ENCODE measurements around the gene ZNF330.
A peak's percentile ranks its signal among the peaks of the same experiment; 100 is the strongest.
"Not testable (repeated sequence)": the region's sequence is repeated elsewhere in the genome, so short reads cannot be mapped to it uniquely, and the experiment has no call there.

Gene ZNF330

GRCh38 chr4:141220691-141221659, at the start of gene ZNF330:
Gene ZNF330 (plus strand): TSS chr4:141220895. CDS start chr4:141222372, 1,477 bp downstream.
- Mint-ChIP-seq H3K27ac (ENCODE audit: low read depth) (peak within 1 kb of the TSS; percentile 95), H3K4me1 (peaks cover 40% of the 10 kb centered on the region), H3K36me3 (ENCODE audit: insufficient read depth) (peaks cover 33% of the 10 kb centered on the region), H3K9me3 (no peaks in the 10 kb centered on the region), H3K27me3 (peaks cover 27% of the 10 kb centered on the region), H3K4me3 (peak within 1 kb of the TSS; percentile 96)
- DNase-seq (ENCODE audit: low spot score in 2 of 2): peak; percentile 83 to 95
- peak; percentile 78 for ATAC-seq (replicated peaks; ENCODE audit: extremely low read depth, poor library complexity, severe bottlenecking)

GRCh38 chr4:141174457-141174856, 46.2 kb upstream of the ZNF330 start:
- Mint-ChIP-seq H3K36me3 (ENCODE audit: insufficient read depth) (no peaks in the 10 kb centered on the region), H3K27ac (ENCODE audit: low read depth) (no peak overlapping the region), H3K27me3 (peaks cover 16% of the 10 kb centered on the region), H3K4me1 (no peaks in the 10 kb centered on the region), H3K4me3 (no peak overlapping the region), H3K9me3 (no peaks in the 10 kb centered on the region)
- ATAC-seq (replicated peaks; ENCODE audit: extremely low read depth, poor library complexity, severe bottlenecking) (no peak), DNase-seq (ENCODE audit: low spot score in 2 of 2) (no peak)

DNA sequence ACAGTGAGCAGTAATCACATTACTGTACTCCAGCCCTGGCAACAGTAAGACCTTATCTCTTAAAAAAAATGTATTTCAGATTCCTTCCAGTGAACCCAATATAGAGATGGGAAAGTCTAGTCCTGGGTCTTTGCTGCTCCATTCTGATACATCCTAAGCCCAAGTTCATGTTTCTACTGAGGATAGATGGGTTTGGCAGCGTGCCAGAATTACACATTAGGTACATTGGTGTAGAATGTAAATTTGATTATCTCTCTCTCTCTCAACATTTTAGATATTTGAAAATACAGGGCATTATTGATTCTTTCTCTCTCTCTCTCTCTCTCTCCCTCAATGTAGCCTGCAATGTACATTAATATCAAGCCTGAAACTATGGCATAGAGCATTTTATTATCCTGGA, 43.5 kb upstream of the ZNF330 start:
- H3K27ac Mint-ChIP-seq (ENCODE audit: low read depth): no peak overlapping the region
- H3K36me3 Mint-ChIP-seq (ENCODE audit: insufficient read depth): no peaks in the 10 kb centered on the region
- H3K27me3 Mint-ChIP-seq: peaks cover 16% of the 10 kb centered on the region
- H3K9me3 Mint-ChIP-seq: no peaks in the 10 kb centered on the region
- ATAC-seq (replicated peaks; ENCODE audit: extremely low read depth, poor library complexity, severe bottlenecking) (no peak), DNase-seq (ENCODE audit: low spot score in 2 of 2) (no peak)
- no peaks in the 10 kb centered on the region for H3K4me1 Mint-ChIP-seq
- H3K4me3 Mint-ChIP-seq: no peak overlapping the region

GRCh38 chr4:141179474-141180373, 41.0 kb upstream of the ZNF330 start:
- DNase-seq (ENCODE audit: low spot score in 2 of 2) (no peak), ATAC-seq (replicated peaks; ENCODE audit: extremely low read depth, poor library complexity, severe bottlenecking) (no peak)
- H3K36me3 Mint-ChIP-seq (ENCODE audit: insufficient read depth): no peaks in the 10 kb centered on the region
- peaks cover 9% of the 10 kb centered on the region for H3K27me3 Mint-ChIP-seq
- H3K9me3 Mint-ChIP-seq: no peaks in the 10 kb centered on the region
- H3K27ac Mint-ChIP-seq (ENCODE audit: low read depth): no peak overlapping the region
- H3K4me1 Mint-ChIP-seq: no peaks in the 10 kb centered on the region
- no peak overlapping the region for H3K4me3 Mint-ChIP-seq

DNA sequence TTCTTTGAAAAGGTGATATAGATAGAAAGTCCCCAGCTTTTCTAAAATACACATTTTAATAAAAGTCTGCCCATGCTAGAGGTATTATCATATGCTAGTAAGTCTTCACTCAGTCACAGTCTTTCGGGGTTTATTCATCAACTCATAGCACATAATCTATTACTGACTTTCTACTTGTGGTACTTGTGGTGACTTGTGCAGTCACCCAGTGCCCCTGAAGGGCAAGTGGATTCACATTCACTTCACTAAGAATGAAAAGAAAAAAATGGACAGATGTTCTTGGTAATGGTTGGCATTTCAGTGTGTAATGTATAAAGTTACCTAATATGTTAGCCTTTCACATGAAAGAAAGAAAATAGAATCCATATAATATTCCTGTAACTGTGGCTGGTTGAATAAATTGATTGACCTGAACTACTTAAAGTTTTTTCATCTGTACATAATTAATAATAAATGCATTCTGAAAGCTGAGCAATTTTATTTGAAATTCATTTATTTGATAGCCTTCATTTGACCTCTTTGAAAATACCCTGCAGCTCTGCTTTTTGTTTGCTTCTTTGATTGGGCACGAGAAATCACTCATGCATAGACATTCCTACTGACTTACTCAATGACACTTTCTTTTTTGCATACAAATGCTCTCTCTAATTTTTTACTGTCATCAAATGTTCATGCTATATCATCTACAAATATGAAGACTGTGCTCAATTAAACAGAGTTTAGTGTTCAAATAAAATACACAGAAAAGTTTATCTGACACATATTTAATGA, 39.5 kb upstream of the ZNF330 start:
- Mint-ChIP-seq H3K9me3 (no peaks in the 10 kb centered on the region), H3K4me3 (no peak overlapping the region), H3K27me3 (peaks cover 9% of the 10 kb centered on the region), H3K27ac (ENCODE audit: low read depth) (no peak overlapping the region), H3K4me1 (no peaks in the 10 kb centered on the region), H3K36me3 (ENCODE audit: insufficient read depth) (no peaks in the 10 kb centered on the region)
- no peak for ATAC-seq (replicated peaks; ENCODE audit: extremely low read depth, poor library complexity, severe bottlenecking)
- DNase-seq (ENCODE audit: low spot score in 2 of 2): no peak

DNA sequence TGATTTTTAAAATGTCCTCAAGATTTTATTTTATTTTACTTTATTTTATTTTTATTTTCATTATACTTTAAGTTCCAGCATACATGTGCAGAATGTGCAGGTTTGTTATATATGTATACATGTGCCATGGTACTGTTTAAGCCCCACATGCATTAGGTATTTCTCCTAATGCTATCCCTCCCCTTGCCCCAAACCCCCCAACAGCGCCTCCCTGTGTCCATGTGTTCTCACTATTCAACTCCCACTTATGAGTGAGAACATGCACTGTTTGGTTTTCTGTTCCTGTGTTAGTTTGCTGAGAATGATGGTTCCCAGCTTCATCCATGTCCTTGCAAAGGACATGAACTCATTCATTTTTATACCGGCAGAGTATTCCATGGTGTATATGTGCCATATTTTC, 37.2 kb upstream of the ZNF330 start:
- not testable (repeated sequence) for H3K36me3 Mint-ChIP-seq (ENCODE audit: insufficient read depth); H3K27ac Mint-ChIP-seq (ENCODE audit: low read depth); H3K4me1 Mint-ChIP-seq; H3K4me3 Mint-ChIP-seq; H3K9me3 Mint-ChIP-seq; DNase-seq (ENCODE audit: low spot score in 2 of 2); ATAC-seq (replicated peaks; ENCODE audit: extremely low read depth, poor library complexity, severe bottlenecking)
- H3K27me3 Mint-ChIP-seq: peaks cover 32% of the 10 kb centered on the region

DNA sequence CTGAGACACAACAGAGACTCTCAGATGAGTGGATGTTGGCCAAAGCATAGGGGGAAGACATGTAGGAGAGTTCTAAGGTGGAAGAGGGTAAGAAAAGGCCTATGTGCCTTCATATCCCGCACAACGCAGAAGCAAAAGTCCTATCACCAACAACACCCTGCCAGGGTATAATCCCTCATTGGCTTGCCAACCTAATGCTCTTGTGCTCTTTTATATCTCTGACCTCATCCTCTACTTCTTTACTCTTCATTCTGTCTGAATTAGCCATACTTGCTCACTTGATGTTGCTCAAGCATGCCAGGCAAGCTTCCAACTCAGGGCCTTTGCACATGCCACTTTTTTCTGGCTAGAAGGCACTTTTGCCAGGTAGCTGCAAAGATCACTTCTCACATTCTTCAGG, 28.1 kb upstream of the ZNF330 start:
- Mint-ChIP-seq H3K4me1 (no peaks in the 10 kb centered on the region), H3K36me3 (ENCODE audit: insufficient read depth) (no peaks in the 10 kb centered on the region), H3K9me3 (no peaks in the 10 kb centered on the region), H3K27me3 (peaks cover 57% of the 10 kb centered on the region), H3K27ac (ENCODE audit: low read depth) (no peak overlapping the region), H3K4me3 (no peak overlapping the region)
- DNase-seq (ENCODE audit: low spot score in 2 of 2) (no peak), ATAC-seq (replicated peaks; ENCODE audit: extremely low read depth, poor library complexity, severe bottlenecking) (no peak)

- Mint-ChIP-seq H3K4me3 (no peak overlapping the region), H3K27me3 (peaks cover 54% of the 10 kb centered on the region), H3K36me3 (ENCODE audit: insufficient read depth) (no peaks in the 10 kb centered on the region), H3K27ac (ENCODE audit: low read depth) (no peak overlapping the region), H3K4me1 (no peaks in the 10 kb centered on the region), H3K9me3 (no peaks in the 10 kb centered on the region)
- no peak for ATAC-seq (replicated peaks; ENCODE audit: extremely low read depth, poor library complexity, severe bottlenecking)
- DNase-seq (ENCODE audit: low spot score in 2 of 2): no peak
Observed at GRCh38 chr4:141193516-141194034, 27.1 kb upstream of the ZNF330 start.

GRCh38 chr4:141195095-141195707, 25.5 kb upstream of the ZNF330 start:
- ATAC-seq (replicated peaks; ENCODE audit: extremely low read depth, poor library complexity, severe bottlenecking) (no peak), DNase-seq (ENCODE audit: low spot score in 2 of 2) (no peak)
- Mint-ChIP-seq H3K27me3 (peaks cover 51% of the 10 kb centered on the region), H3K4me3 (no peak overlapping the region), H3K27ac (ENCODE audit: low read depth) (no peak overlapping the region), H3K4me1 (no peaks in the 10 kb centered on the region), H3K36me3 (ENCODE audit: insufficient read depth) (no peaks in the 10 kb centered on the region), H3K9me3 (no peaks in the 10 kb centered on the region)

- no peak for DNase-seq (ENCODE audit: low spot score in 2 of 2)
- Mint-ChIP-seq H3K27me3 (peaks cover 49% of the 10 kb centered on the region), H3K4me3 (no peak overlapping the region), H3K4me1 (no peaks in the 10 kb centered on the region), H3K9me3 (no peaks in the 10 kb centered on the region), H3K27ac (ENCODE audit: low read depth) (no peak overlapping the region), H3K36me3 (ENCODE audit: insufficient read depth) (no peaks in the 10 kb centered on the region)
- no peak for ATAC-seq (replicated peaks; ENCODE audit: extremely low read depth, poor library complexity, severe bottlenecking)
Observed at GRCh38 chr4:141196227-141196933, 24.3 kb upstream of the ZNF330 start.

GRCh38 chr4:141207961-141208360, 12.7 kb upstream of the ZNF330 start:
- Mint-ChIP-seq H3K27me3 (peaks cover 37% of the 10 kb centered on the region), H3K4me3 (no peak overlapping the region), H3K9me3 (no peaks in the 10 kb centered on the region), H3K36me3 (ENCODE audit: insufficient read depth) (peaks cover 1% of the 10 kb centered on the region), H3K4me1 (no peaks in the 10 kb centered on the region), H3K27ac (ENCODE audit: low read depth) (no peak overlapping the region)
- DNase-seq (ENCODE audit: low spot score in 2 of 2) (no peak), ATAC-seq (replicated peaks; ENCODE audit: extremely low read depth, poor library complexity, severe bottlenecking) (no peak)
